K562 (cell line): ENCODE results near the gene CBX4. TPM values are rescaled to one million over a fixed set of nuclear protein-coding genes. Genes with fewer than 3 reads are reported as not detected.

Experiments
- ARHGAP35 ChIP-seq: fragments of 450-650 bp; IDR thresholded peaks from 2 replicates; pipeline ENCODE4 v1.6.1; 2018; ENCODE audit not compliant: partially characterized antibody
- CBFA2T3 ChIP-seq: fragments of 450-650 bp; IDR thresholded peaks from 2 replicates; pipeline ENCODE4 v1.6.1; 2017
- CBFB ChIP-seq: sonication (generic); formaldehyde crosslinking; IDR thresholded peaks from 2 replicates; pipeline ENCODE4 v1.4.0; 2020; ENCODE audit warnings: mild to moderate bottlenecking, missing genetic modification reagents
- CHD1 ChIP-seq: fragments of 200-600 bp; sonication (generic); IDR thresholded peaks from one replicate; pipeline ENCODE4 v1.6.1; 2012; ENCODE audit warnings: mild to moderate bottlenecking, moderate library complexity, low read length, inconsistent platforms
- DACH1 ChIP-seq: fragments of 450-650 bp; IDR thresholded peaks from 2 replicates; pipeline ENCODE4 v1.6.1; 2018; ENCODE audit not compliant: partially characterized antibody
- DIDO1 ChIP-seq: fragments of 450-650 bp; IDR thresholded peaks from 2 replicates; pipeline ENCODE4 v1.6.1; 2016; ENCODE audit warnings: low read depth, missing biosample characterization, missing genetic modification characterization
- ESRRA ChIP-seq: fragments of 450-650 bp; IDR thresholded peaks from 2 replicates; pipeline ENCODE4 v1.6.1; 2014; ENCODE audit warnings: low read depth, mild to moderate bottlenecking, moderate library complexity, borderline replicate concordance
- FOXJ3 ChIP-seq: sonication (generic); formaldehyde crosslinking; IDR thresholded peaks from 2 replicates; pipeline ENCODE4 v1.4.0; 2020; ENCODE audit warnings: mild to moderate bottlenecking, missing genetic modification reagents
- MTA1 ChIP-seq: fragments of 450-650 bp; IDR thresholded peaks from 2 replicates; pipeline ENCODE4 v1.6.1; 2017; ENCODE audit warnings: borderline replicate concordance
- NCOR1 ChIP-seq: fragments of 450-650 bp; IDR thresholded peaks from 2 replicates; pipeline ENCODE4 v1.6.1; 2016; ENCODE audit warnings: mild to moderate bottlenecking, moderate library complexity
- POLR3G ChIP-seq: IDR thresholded peaks from 2 replicates; pipeline ENCODE4 v1.6.1; 2011; ENCODE audit not compliant: insufficient read length, insufficient replicate concordance; ENCODE audit errors: extremely low read depth
- SLC30A9 ChIP-seq: fragments of 250-450 bp; sonication (Bioruptor Pico); IDR thresholded peaks from 2 replicates; pipeline ENCODE4 v1.8.0; 2022; ENCODE audit warnings: mild to moderate bottlenecking, moderate library complexity
- SOX6 ChIP-seq: fragments of 450-650 bp; IDR thresholded peaks from 2 replicates; pipeline ENCODE4 v1.6.1; 2014; ENCODE audit warnings: mild to moderate bottlenecking
- TAF1 ChIP-seq: IDR thresholded peaks from 2 replicates; pipeline ENCODE4 v1.6.1; 2011; ENCODE audit warnings: mild to moderate bottlenecking, low read length, moderate library complexity; ENCODE audit not compliant: insufficient read depth, control insufficient read depth, severe bottlenecking; ENCODE audit errors: extremely low read depth
- polyA plus RNA-seq, 8 experiments: library from polyadenylated mRNA; depleted of rRNA in 4 of 8; stranded (reverse) in 5 of 8; unstranded in 3 of 8; fragments of >200 nt; fragmentation: Nextera tagmentation in 2 of 8; fragmentation: Illumina TruSeq in 1 of 8; extraction: Ambion mirVana in 2 of 8; extraction: Trizol in 1 of 8; gene quantifications; 2 replicates each; pipeline versions ENCODE4 v1.2.1 to v1.2.3, GENCODE V29; 2011 to 2014; ENCODE audit warnings: inconsistent platforms in 1 of 8, missing spikeins in 1 of 8
- total RNA-seq, 7 experiments: library from RNA; depleted of rRNA in 6 of 7; stranded (reverse); fragments of >200 nt in 6 of 7; fragmentation: Illumina TruSeq in 2 of 7; extraction: Trizol in 2 of 7; gene quantifications; 2 replicates each; pipeline versions ENCODE4 v1.2.1 to v1.2.3, GENCODE V29; 2011 to 2021; ENCODE audit warnings: low replicate concordance in 1 of 7
- TF ChIP-seq, protein P1 (sequence below), 2 experiments: IDR thresholded peaks; 2 replicates each; pipeline ENCODE4 v1.6.1; 2011; ENCODE audit warnings: borderline replicate concordance in 1 of 2, control low read depth in 1 of 2, low read depth in 1 of 2, low read length in 1 of 2, mild to moderate bottlenecking in 1 of 2, mixed read lengths in 1 of 2, moderate library complexity in 1 of 2; ENCODE audit not compliant: insufficient read depth in 1 of 2, insufficient read length in 1 of 2, poor library complexity in 1 of 2, severe bottlenecking in 1 of 2; ENCODE audit errors: extremely low read depth in 1 of 2
- TF ChIP-seq, protein P2 (sequence below): sonication (generic); formaldehyde crosslinking; IDR thresholded peaks from 2 replicates; pipeline ENCODE4 v1.8.1; 2022; ENCODE audit warnings: missing genetic modification reagents

CBX4 gene
- total and polyA plus RNA-seq, 9 of the 15 experiments (the other 6 are each of a cell fraction or from before 2014, with no cell fraction given) = 0.98 to 50.5 (median 10.0) TPM

DNA sequence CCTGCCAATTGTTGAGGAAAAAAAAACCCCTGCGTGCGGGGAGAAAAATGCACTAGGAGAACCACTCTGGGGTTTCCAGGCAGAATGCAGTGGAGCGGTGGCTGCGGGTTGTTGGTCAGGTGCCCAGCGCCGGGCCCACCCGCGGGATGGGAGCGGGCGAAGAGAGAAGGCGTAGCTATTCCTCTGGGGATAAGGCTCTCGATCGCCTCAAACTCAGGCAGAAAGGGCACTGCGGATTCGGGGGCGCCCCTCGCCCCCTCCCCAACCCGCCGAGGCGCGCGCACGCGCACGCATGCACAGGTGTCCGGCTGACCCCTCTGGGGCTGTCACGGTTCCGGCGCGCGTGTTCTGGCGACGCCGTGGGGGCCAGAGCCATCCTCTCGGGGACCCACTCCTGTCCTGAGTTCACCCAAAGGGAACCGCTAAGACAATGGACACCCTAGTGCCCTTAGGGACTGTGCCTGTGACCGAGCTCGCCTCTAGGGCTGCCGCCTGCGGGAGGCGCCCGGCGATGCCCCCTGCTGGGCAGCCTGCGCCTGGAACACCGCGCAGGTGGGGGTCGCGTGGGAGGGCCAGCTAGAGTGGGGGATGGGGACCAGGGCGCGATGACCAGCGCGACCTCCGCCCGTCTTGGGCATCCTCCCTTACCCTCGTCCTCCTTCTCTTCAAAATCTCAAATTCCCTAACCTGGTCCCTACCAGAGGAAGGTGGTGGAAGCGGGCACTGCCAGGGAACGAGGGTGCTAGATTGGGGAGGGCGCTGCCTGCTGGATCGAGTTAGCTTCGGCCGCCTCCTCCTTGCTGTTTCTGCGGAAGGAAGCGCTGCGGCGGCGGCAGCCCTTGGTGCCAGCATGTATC is 28.0 kb downstream of the CBX4 start (continued):
- TF ChIP-seq CHD1 = no peak
- TF ChIP-seq DIDO1 (tag) = no peak
- no peak for TF ChIP-seq SLC30A9 (CRISPR knock-in tag)
- TF ChIP-seq POLR3G = no peak
- peak; percentile 18 for TF ChIP-seq TAF1
- no peak for TF ChIP-seq DACH1
- TF ChIP-seq, protein P1, sequence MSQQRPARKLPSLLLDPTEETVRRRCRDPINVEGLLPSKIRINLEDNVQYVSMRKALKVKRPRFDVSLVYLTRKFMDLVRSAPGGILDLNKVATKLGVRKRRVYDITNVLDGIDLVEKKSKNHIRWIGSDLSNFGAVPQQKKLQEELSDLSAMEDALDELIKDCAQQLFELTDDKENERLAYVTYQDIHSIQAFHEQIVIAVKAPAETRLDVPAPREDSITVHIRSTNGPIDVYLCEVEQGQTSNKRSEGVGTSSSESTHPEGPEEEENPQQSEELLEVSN (IDR thresholded peaks at IDR 0.05; ENCODE audit: borderline replicate concordance in 1 of 2, extremely low read depth in 1 of 2, insufficient read depth in 1 of 2, insufficient read length in 1 of 2, low read depth in 1 of 2, low read length in 1 of 2, poor library complexity in 1 of 2, severe bottlenecking in 1 of 2) = peak in 1 of 2 experiments; percentile 70
- TF ChIP-seq CBFB (CRISPR knock-in tag) = peak; percentile 38; the same call in 1 of the 2 replicates
- peak; percentile 58; the same call in 1 of the 2 replicates for TF ChIP-seq MTA1
- TF ChIP-seq SOX6 = peak; percentile 46; the same call in 1 of the 2 replicates
- peak; percentile 32; the same call in 1 of the 2 replicates for TF ChIP-seq ESRRA
- TF ChIP-seq CBFA2T3 = peak; percentile 21; the same call in 1 of the 2 replicates
- TF ChIP-seq ARHGAP35 = no peak
- no peak for TF ChIP-seq FOXJ3 (CRISPR knock-in tag)
- TF ChIP-seq NCOR1 = peak; percentile 29; the same call in 1 of the 2 replicates
- TF ChIP-seq, protein P2, sequence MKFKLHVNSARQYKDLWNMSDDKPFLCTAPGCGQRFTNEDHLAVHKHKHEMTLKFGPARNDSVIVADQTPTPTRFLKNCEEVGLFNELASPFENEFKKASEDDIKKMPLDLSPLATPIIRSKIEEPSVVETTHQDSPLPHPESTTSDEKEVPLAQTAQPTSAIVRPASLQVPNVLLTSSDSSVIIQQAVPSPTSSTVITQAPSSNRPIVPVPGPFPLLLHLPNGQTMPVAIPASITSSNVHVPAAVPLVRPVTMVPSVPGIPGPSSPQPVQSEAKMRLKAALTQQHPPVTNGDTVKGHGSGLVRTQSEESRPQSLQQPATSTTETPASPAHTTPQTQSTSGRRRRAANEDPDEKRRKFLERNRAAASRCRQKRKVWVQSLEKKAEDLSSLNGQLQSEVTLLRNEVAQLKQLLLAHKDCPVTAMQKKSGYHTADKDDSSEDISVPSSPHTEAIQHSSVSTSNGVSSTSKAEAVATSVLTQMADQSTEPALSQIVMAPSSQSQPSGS (CRISPR knock-in tag) = no peak
